Measurements from ENCODE around the gene KDM4C.

The KDM4C gene

DNA sequence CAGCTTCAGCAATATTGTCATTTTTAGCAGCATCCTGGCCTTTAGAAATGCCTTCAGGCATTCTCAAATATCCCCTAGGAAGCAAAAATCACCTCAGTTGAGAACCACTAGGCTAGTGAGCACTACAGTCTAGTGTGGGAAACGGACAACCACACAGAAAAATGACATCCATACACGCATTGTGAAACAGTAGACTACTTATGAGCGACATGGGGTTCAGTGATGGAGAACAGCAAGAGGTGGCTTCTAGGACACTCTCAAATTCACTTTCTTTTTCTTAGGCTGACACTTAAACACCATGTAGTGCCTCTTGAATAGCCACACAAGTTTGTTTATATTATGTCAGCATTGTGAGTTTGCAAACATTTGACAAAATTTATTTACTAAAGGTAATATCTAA lies 203.0 kb downstream of the KDM4C start:
- in situ Hi-C loops (cut with MboI; ENCODE audit: low sequenced_read_pairs) = no loop called here

DNA sequence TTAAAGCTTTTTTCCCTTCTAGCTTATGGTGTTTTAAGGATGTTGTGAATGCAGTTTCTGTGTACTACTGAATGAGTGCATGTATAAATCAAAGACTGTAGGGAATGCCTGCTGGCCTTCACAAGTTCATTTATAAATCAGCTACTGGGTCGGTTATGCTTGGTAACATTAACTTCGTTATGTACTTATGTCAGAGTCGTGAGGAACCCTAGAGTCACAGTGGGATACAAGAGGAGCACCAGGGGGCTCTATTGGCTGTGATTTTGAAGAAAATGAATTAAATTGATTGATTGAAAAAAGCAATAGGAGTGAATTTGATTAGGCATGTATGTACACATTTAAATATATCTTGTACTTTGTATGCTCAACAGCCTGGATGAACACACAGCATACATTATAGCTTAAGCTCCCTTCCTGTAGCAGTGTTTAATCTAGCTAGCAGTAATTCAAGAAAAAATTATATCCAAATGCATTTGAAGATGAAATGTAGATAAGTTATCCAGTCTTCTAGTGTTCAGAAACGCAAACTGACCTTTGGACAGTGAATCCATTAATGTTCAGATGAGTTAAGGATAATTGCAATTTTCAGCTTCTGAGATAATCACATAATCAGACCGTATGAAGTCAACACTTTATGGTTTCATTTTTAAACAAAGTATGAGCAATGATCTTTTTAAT lies 204.2 kb downstream of the KDM4C start:
- in situ Hi-C loops (cut with MboI; ENCODE audit: low sequenced_read_pairs) = no loop called here

DNA sequence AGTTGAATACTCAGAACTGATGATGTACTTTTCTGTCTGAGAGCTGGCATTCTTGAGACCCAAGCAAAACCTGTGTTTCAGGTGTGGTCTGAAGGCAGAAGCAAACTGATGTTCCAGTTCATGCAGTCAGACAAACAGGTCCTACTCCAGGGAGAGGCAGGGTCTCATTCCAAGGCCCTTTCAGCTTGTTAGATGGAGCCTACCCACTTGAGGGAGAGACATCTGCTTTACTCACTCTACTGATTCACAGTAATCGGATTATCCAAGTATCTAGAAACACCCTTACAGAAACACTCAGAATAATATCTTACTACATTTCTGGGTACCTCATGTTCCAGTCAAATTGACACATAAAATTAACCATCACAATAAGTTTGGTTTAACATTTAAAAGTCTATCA lies 207.8 kb downstream of the KDM4C start:
- in situ Hi-C loops (cut with MboI; ENCODE audit: low sequenced_read_pairs) = no loop called here

GRCh38 chr9:6968271-6968670 lies 210.5 kb downstream of the KDM4C start:
- in situ Hi-C loops (cut with MboI; ENCODE audit: low sequenced_read_pairs) = no loop called here

GRCh38 chr9:6969805-6970204 lies 212.0 kb downstream of the KDM4C start:
- in situ Hi-C loops (cut with MboI; ENCODE audit: low sequenced_read_pairs) = no loop called here

DNA sequence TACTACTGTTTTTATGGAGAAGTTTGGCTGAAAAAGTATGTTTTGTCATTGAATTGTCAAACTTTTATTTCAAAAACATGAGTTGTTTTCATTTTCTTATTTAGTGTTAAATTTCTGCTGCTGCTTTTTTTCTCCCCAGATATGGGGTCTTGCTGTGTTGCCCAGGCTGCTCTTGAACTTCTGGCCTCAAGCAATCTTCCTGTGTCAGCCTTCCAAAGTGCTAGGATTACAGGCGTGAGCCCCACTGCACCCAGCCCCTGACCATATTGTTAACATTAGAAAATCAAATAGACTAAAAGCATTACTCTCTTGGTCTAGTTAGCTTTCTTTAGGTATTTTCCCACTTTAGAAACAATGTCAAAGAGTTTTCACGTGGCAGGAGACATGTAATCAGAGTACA lies 215.3 kb downstream of the KDM4C start:
- in situ Hi-C loops (cut with MboI; ENCODE audit: low sequenced_read_pairs) = no loop called here

DNA sequence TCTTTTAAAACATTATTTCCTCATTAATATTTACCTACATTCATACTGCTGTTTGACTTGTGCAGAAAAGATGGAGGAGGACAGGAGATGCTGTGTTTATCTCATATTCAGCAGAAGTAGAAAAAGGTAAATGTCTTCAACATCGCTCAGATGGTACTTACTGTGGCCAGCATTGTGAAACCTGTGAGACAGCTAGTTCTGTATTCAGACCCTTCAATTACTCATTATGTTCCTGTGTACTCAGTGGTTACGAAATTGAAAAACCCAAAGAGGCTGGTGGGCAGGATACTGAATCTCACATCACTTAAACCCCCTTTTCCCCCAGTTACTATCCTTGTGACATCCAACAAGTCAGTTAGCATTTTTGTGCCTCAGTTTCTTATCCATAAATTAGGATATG lies 216.0 kb downstream of the KDM4C start:
- in situ Hi-C loops (cut with MboI; ENCODE audit: low sequenced_read_pairs) = no loop called here

DNA sequence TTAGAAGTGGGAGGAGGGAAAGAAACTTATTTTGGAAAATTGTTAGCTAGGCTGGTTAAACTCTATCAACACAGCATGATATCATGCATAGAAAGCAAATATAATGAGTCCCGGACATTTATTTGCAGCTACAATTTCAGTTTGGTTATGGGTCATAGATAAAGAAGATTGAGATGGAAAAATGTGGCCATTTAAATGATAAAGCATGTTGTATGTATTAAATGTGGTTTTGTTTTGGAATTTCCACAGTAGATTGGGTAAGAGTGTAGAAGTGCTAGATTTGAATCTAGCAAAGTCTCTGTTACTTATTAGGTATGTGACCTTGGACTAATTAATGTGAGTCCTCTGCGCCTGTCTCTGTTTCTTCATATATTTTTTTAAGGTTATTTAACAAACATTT lies 217.4 kb downstream of the KDM4C start:
- in situ Hi-C loops (cut with MboI; ENCODE audit: low sequenced_read_pairs) = no loop called here

DNA sequence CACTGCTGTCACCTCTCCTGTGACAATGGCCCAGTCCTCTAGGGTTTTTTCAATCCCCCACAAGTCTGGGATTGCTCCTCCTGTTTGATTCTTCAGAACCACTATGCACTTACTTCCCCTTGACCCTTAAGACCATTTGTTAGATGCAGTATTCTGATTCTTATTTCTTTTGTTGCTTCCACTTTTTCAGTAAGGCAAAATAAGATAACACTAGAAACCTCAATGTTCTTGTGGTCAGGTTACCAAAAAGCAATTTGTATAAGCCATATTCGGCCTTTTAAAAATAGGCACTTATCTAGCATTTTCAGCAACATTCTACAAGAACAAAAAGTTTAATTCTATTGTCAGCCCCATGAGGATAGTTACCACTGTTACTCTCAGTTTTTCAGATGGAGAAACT lies 220.0 kb downstream of the KDM4C start:
- in situ Hi-C loops (cut with MboI; ENCODE audit: low sequenced_read_pairs) = no loop called here

DNA sequence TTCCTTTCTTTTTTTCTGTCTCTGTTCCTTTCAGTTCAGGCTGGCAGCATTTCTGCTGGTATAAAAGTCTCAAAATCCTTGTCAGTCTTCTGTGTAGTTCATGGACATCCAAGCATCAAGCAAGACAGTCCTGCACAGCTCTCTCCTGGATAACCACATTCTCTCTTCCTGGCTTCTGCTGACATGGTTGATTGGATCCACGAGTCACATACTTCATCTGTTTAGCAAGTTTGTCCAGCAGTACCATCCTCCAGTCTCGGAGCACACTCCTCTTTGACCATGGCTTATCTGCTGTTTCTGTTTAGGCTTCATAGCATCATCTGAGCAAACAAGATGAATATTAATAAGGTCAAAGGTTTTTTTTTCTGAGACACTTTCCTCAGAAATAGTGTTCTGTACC lies 220.8 kb downstream of the KDM4C start:
- in situ Hi-C loops (cut with MboI; ENCODE audit: low sequenced_read_pairs) = no loop called here

GRCh38 chr9:6984941-6985578 lies 227.3 kb downstream of the KDM4C start:
- in situ Hi-C loops (cut with MboI; ENCODE audit: low sequenced_read_pairs) = no loop called here

- in situ Hi-C loops (cut with MboI; ENCODE audit: low sequenced_read_pairs) = no loop called here
Observed at GRCh38 chr9:6986141-6986815, 228.5 kb downstream of the KDM4C start.

GRCh38 chr9:6987381-6987780 lies 229.6 kb downstream of the KDM4C start:
- in situ Hi-C loops (cut with MboI; ENCODE audit: low sequenced_read_pairs) = no loop called here

DNA sequence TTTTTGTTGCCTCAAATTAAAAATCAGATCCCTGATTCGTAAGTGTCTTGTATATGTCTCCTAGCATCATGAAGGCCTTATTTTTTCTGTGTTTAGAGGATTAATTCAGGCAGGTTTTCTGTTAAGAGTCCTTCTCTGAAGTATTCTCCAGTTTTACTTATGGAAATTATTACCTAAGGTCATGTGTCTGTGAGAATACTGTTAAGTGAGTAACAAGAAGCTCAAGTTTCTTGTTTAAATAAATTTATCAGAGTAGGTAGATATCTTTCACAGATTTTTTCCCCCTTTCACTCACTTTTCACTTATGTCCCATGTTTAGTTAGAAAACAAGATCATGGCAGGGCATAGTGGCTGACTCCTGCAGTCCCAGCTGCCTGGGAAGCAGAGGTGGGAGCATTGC lies 233.6 kb downstream of the KDM4C start:
- in situ Hi-C loops (cut with MboI; ENCODE audit: low sequenced_read_pairs) = no loop called here

DNA sequence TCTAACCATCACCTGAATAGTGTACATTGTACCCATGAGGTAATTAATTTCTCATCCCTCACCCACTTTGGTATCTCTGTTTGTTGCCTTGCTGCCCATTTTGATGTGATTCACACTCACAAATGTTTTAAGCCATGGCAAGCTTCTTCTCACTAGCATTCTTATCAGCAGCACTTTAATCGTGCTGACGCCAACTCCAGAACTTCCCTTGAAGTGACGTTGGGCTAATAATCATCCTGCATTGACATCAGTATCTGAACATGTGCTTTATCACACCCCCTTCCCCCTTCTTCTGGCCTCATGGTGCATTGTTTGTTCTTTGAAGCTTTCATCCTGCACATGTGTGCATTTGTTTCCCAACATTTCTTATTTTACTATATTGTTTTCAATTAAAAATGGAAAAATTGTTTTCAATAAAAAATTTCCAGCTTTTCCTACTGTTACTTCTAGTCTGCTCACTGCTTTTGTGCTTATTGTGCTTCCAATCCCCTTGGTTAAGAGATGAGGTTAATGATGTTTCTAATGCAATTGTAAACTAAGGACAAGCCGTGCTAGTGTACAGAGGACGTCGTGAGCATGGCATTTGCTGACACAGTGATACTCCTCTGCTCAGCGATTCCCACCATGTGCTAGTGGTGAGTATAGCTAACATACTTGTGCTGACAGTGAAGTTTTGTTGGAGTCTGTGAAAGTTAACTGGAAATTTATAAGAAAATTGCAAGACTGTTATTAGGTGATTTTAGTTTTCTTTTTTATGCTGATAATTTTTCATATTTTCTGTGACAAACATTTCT lies 238.5 kb downstream of the KDM4C start:
- in situ Hi-C loops (cut with MboI; ENCODE audit: low sequenced_read_pairs) = no loop called here

- in situ Hi-C loops (cut with MboI; ENCODE audit: low sequenced_read_pairs) = no loop called here
Observed at GRCh38 chr9:6997330-6997729, 239.6 kb downstream of the KDM4C start.

- in situ Hi-C loops (cut with MboI; ENCODE audit: low sequenced_read_pairs) = no loop called here
Observed at GRCh38 chr9:6999794-7000193, 242.0 kb downstream of the KDM4C start.

DNA sequence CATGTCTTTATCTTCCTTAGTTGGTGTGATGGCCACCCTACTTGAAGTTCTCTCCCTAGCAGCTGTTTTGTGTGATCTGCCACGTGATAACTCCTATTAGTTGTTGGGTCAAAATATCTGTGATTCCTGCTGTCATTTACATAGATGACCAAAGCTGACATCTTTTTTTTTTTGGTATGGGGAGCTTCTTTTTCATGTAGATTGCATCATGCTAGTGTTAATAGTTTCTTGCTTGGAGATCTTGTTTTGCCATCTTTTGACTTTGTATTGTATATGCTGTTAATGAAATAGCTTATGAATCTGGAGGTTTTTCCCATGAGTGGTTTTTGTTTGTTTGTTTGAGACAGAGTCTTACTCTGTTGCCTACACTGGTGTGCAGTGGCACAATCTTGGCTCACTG lies 243.8 kb downstream of the KDM4C start:
- in situ Hi-C loops (cut with MboI; ENCODE audit: low sequenced_read_pairs) = no loop called here

GRCh38 chr9:7003861-7004260 lies 246.1 kb downstream of the KDM4C start:
- in situ Hi-C loops (cut with MboI; ENCODE audit: low sequenced_read_pairs) = no loop called here

DNA sequence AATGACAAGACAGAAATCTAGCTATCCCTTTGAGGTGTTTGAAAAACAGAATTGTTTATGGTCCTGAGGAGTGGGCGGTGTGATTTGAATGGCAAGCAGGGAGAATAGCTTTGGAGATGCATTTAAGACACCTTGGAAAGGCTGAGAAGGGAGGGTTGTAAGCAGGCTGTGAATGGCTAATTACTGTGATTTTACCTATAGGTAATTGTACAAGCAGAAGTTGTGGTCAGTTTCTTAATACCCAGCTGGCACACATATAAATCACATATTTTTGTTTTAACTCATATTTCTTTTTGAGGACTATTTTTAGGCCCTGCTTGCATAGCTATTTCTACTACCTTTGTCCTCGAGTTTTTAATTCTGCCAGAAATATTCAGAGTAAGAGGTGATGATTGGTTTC lies 248.6 kb downstream of the KDM4C start:
- in situ Hi-C loops (cut with MboI; ENCODE audit: low sequenced_read_pairs) = no loop called here

- in situ Hi-C loops (cut with MboI; ENCODE audit: low sequenced_read_pairs) = no loop called here
Observed at GRCh38 chr9:7008411-7008810, 250.6 kb downstream of the KDM4C start.

DNA sequence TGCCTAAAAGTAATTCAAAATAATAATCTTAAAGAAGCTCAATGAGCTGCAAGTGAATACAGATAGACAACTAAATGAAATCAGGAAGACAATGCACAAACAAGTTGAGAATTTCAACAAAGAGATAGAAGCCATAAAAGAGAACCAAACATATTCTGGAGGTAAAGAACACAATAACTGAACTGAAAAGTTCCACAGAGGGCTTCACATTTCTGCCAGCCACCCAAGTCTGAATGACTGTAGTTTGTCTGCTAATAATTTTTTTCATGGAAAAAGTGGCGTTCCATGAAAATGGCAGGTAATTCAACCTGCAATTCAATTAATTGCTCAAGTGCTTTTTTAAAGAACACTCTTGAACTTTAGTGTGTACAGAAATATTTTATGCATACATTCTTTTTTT lies 251.3 kb downstream of the KDM4C start:
- in situ Hi-C loops (cut with MboI; ENCODE audit: low sequenced_read_pairs) = no loop called here
